Lung (tissue), 12 donors: ENCODE data around the gene ATF7IP. TPM values are rescaled to one million over a fixed set of nuclear protein-coding genes. Genes with fewer than 3 reads are reported as not detected.

Experiments used
- ATAC-seq: fragments of 200-7000 bp; cut with Tn5 transposase; one replicate; pipeline ENCODE4 v1.9.1; 2020; ENCODE audit warnings: moderate number of reproducible peaks; ENCODE audit not compliant: insufficient read depth, low FRiP score
- DNase-seq, 3 donors: peaks; one replicate each; pipeline ENCODE4 v3.0.0-alpha.2; 2013 to 2017
- H3K27ac ChIP-seq, 2 donors: one replicate each; pipeline ENCODE4 v1.5.1; 2013; ENCODE audit warnings: mild to moderate bottlenecking in 2 of 2, moderate library complexity in 2 of 2, control low read depth in 1 of 2, inconsistent platforms in 1 of 2, low read depth in 1 of 2, low read length in 1 of 2
- H3K27me3 ChIP-seq, 3 donors: one replicate each; pipeline ENCODE4 v1.5.1; 2013; ENCODE audit warnings: low read length in 2 of 3; ENCODE audit not compliant: control insufficient read depth in 3 of 3, insufficient read depth in 3 of 3
- H3K36me3 ChIP-seq, 4 donors: one replicate each; pipeline ENCODE4 v1.5.1; 2013; ENCODE audit warnings: low read length in 4 of 4, mild to moderate bottlenecking in 1 of 4, moderate library complexity in 1 of 4; ENCODE audit not compliant: control insufficient read depth in 4 of 4, insufficient read depth in 4 of 4
- H3K4me1 ChIP-seq, 5 donors: one replicate each; pipeline ENCODE4 v1.5.1; 2013; ENCODE audit warnings: low read length in 5 of 5, mild to moderate bottlenecking in 2 of 5, moderate library complexity in 1 of 5; ENCODE audit not compliant: control insufficient read depth in 5 of 5, insufficient read depth in 5 of 5
- H3K4me3 ChIP-seq: one replicate; pipeline ENCODE4 v1.5.1; 2013; ENCODE audit warnings: mild to moderate bottlenecking, control low read depth, moderate library complexity
- H3K9ac ChIP-seq, 2 donors: one replicate each; pipeline ENCODE4 v1.5.1; 2013; ENCODE audit warnings: low read length in 2 of 2, control low read depth in 1 of 2; ENCODE audit not compliant: insufficient read depth in 1 of 2
- H3K9me3 ChIP-seq, 4 donors: one replicate each; pipeline ENCODE4 v1.5.1; 2013; ENCODE audit warnings: low read length in 3 of 4, mild to moderate bottlenecking in 1 of 4, moderate library complexity in 1 of 4; ENCODE audit not compliant: control insufficient read depth in 4 of 4, insufficient read depth in 3 of 4
- CTCF ChIP-seq: IDR thresholded peaks from 2 replicates; pipeline ENCODE4 v1.5.1; 2012; ENCODE audit warnings: mild to moderate bottlenecking; ENCODE audit errors: control extremely low read depth, extremely low read depth
- WGBS, 2 donors: extraction: QIAGEN DNeasy Blood & Tissue Kit; methylation state at CpG; one replicate each; pipeline ENCODE4 v1.1.7; 2013; 5-methylcytosine and 5-hydroxymethylcytosine counted together
- polyA plus RNA-seq, 2 donors: library from polyadenylated mRNA; stranded (reverse); fragments of 200-250 nt; gene quantifications; one replicate each; pipeline ENCODE4 v1.2.1, GENCODE V29; 2013
- total RNA-seq, 2 donors: library from RNA; depleted of rRNA in 1 of 2; stranded (reverse); fragments of >200 nt in 1 of 2; gene quantifications; one replicate each; pipeline ENCODE4 v1.2.1, GENCODE V29; 2014 to 2021
- donor health status: control.
- donor health status: control.
- donor health status: Bipolar disorder and iron deficiency.
- donor health status: healthy.
- donor health status: DM: yes; HTN: yes; CAD: no.

The ATF7IP gene
- total and polyA plus RNA-seq, 4 donors, result 6.9 to 122 (median 33.1) TPM

GRCh38 chr12:14410841-14411569, 45.5 kb downstream of the ATF7IP start:
- Histone ChIP-seq H3K36me3 (no peaks in the 10 kb centered on the region), H3K4me3 (no peak overlapping the region), H3K9ac (no peak overlapping the region), H3K27ac (no peak overlapping the region), H3K9me3 (no peaks in the 10 kb centered on the region), H3K27me3 (no peaks in the 10 kb centered on the region), H3K4me1 (peaks cover 1 to 20% (median 4%) of the 10 kb centered on the region in 5 donors)
- DNase-seq, result no peak
- TF ChIP-seq CTCF, result no peak
- no peak for ATAC-seq
- WGBS, 2 donors, result 90 to 91% methylated on average over 6 of the region's 6 CpGs

- no peak for TF ChIP-seq CTCF
- Histone ChIP-seq H3K36me3 (peaks cover 0 to 12% (median 5%) of the 10 kb centered on the region in 4 donors), H3K9ac (peak overlapping the region in 1 of 2 donors; percentile 59), H3K4me3 (no peak overlapping the region), H3K27me3 (no peaks in the 10 kb centered on the region), H3K4me1 (peaks cover 0 to 16% (median 10%) of the 10 kb centered on the region in 5 donors), H3K9me3 (peaks cover 0 to 10% (median 2%) of the 10 kb centered on the region in 4 donors), H3K27ac (no peak overlapping the region)
- WGBS, 2 donors, result 68 to 78% methylated on average over 1 of the region's 1 CpG
- ATAC-seq (no peak), DNase-seq (peak; percentile 59 to 94 (median 92))
Measured at GRCh38 chr12:14416658-14417057, 51.2 kb downstream of the ATF7IP start.

GRCh38 chr12:14417715-14418114, 52.2 kb downstream of the ATF7IP start:
- H3K4me1 ChIP-seq, result peaks cover 0 to 19% (median 10%) of the 10 kb centered on the region in 5 donors
- H3K36me3 ChIP-seq, result peaks cover 0 to 21% (median 8%) of the 10 kb centered on the region in 4 donors
- no peak overlapping the region for H3K4me3 ChIP-seq
- ATAC-seq (no peak), DNase-seq (peak; percentile 77 to 83 (median 82))
- peak overlapping the region in 1 of 2 donors; percentile 64 for H3K27ac ChIP-seq
- WGBS, 2 donors, result 58 to 59% methylated on average over 3 of the region's 3 CpGs
- peaks cover 0 to 17% (median 4%) of the 10 kb centered on the region in 4 donors for H3K9me3 ChIP-seq
- no peaks in the 10 kb centered on the region for H3K27me3 ChIP-seq
- no peak for TF ChIP-seq CTCF
- H3K9ac ChIP-seq, result peak overlapping the region in 1 of 2 donors; percentile 38
